ENCODE data around the gene KCNJ15. TPM values are rescaled to one million over a fixed set of nuclear protein-coding genes. Genes with fewer than 3 reads are reported as not detected.

Gene KCNJ15
- total RNA-seq, 1 experiment from 2014 or later, result not detected

- Histone ChIP-seq H4K20me1 (ENCODE audit: insufficient read depth) (no peaks in the 10 kb centered on the region), H3K9ac (ENCODE audit: low read length) (no peak overlapping the region), H2AFZ (ENCODE audit: low read depth, low read length, poor library complexity, severe bottlenecking) (no peak overlapping the region), H3K9me3 (ENCODE audit: control insufficient read depth in 1 of 2, insufficient read depth in 1 of 2, low read depth in 1 of 2, low read length in 2 of 2) (peaks cover 0 to 28% of the 10 kb centered on the region in 2 experiments; a peak in 2 of 4 replicates), H3K27ac (ENCODE audit: low read depth, low read length) (no peak overlapping the region), H3K4me1 (ENCODE audit: control insufficient read depth in 1 of 2, insufficient read depth in 2 of 2, low read length in 2 of 2) (no peaks in the 10 kb centered on the region), H3K36me3 (ENCODE audit: control insufficient read depth in 1 of 2, insufficient read depth in 2 of 2, low read length in 2 of 2) (no peaks in the 10 kb centered on the region), H3K4me2 (ENCODE audit: low read length) (no peak overlapping the region), H3K4me3 (replicated peaks in 1 of 2; ENCODE audit: low read depth in 1 of 2, low read length in 2 of 2) (no peak overlapping the region), H3K9me2 (ENCODE audit: insufficient read depth) (no peaks in the 10 kb centered on the region), H3K79me2 (ENCODE audit: insufficient read depth, low read length) (no peaks in the 10 kb centered on the region), H3K27me3 (ENCODE audit: insufficient read depth, low read length) (no peaks in the 10 kb centered on the region)
- POLR2A ChIA-PET, result no interaction called here
- intact Hi-C loops (cut with micrococcal nuclease), result no loop called here
- TF ChIP-seq CTCF (IDR thresholded peaks at IDR 0.05 in 2 of 3, conservative IDR thresholded peaks at IDR 0.05 in 1 of 3; ENCODE audit: borderline replicate concordance in 1 of 3, insufficient read depth in 1 of 3, low read depth in 2 of 3, low read length in 2 of 3) (no peak), RAD21 (IDR thresholded peaks at IDR 0.05; ENCODE audit: low read depth) (no peak), JUND (IDR thresholded peaks at IDR 0.05) (no peak), ZNF274 (IDR thresholded peaks at IDR 0.05; ENCODE audit: low read depth, low read length) (no peak), SRF (IDR thresholded peaks at IDR 0.05; ENCODE audit: low read depth) (no peak), CBX3 (IDR thresholded peaks at IDR 0.05; ENCODE audit: low read depth) (no peak), EZH2 (IDR thresholded peaks at IDR 0.05) (no peak), FOSL1 (IDR thresholded peaks at IDR 0.05; ENCODE audit: low read depth) (no peak), EGR1 (IDR thresholded peaks at IDR 0.05; ENCODE audit: low read depth) (no peak), EZH2phosphoT487 (IDR thresholded peaks at IDR 0.05; ENCODE audit: borderline replicate concordance) (no peak), TCF7L2 (IDR thresholded peaks at IDR 0.05; ENCODE audit: borderline replicate concordance, extremely low read depth, insufficient read depth, insufficient read length) (no peak), ZFX (IDR thresholded peaks at IDR 0.05) (no peak), POLR2AphosphoS5 (IDR thresholded peaks at IDR 0.05; ENCODE audit: low read depth, low read length) (no peak), ELF1 (IDR thresholded peaks at IDR 0.05; ENCODE audit: borderline replicate concordance, low read depth) (no peak), YY1 (IDR thresholded peaks at IDR 0.05; ENCODE audit: extremely low read depth, insufficient replicate concordance, low read depth, low read length) (no peak), SP1 (IDR thresholded peaks at IDR 0.05; ENCODE audit: low read depth) (no peak), SIN3A (IDR thresholded peaks at IDR 0.05; ENCODE audit: low read depth) (no peak), CEBPB (IDR thresholded peaks at IDR 0.05; ENCODE audit: low read depth) (no peak)
- TF ChIP-seq, protein P1, sequence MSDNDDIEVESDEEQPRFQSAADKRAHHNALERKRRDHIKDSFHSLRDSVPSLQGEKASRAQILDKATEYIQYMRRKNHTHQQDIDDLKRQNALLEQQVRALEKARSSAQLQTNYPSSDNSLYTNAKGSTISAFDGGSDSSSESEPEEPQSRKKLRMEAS (IDR thresholded peaks at IDR 0.05), result no peak
- RAD21 ChIA-PET (ENCODE audit: low non-redundant PET in 1 of 2, low total read pairs in 2 of 2, uncharacterized antibody in 2 of 2, unreplicated experiment in 2 of 2), result no interaction called here
- BruUV-seq (replicated peaks), result no TSS peak
- no peak for DNase-seq (ENCODE audit: low read depth, low spot score)
- CTCF ChIA-PET, result no interaction called here
- ATAC-seq, result no peak
Measured at GRCh38 chr21:38221594-38221993, 35.2 kb upstream of the KCNJ15 start.

Data from HCT116 (cell line).